Activated CD8-positive, alpha-beta memory T cell treated with anti-CD3 and anti-CD28 coated beads, Interleukin-2, amount 50 U/mL, for 24 hours (primary cell): ENCODE results near the gene TMEM101.
"Not testable (repeated sequence)": the region's sequence is repeated elsewhere in the genome, so short reads cannot be mapped to it uniquely, and the experiment has no call there.

Source experiments
- DNase-seq: peaks from one replicate; pipeline ENCODE4 v3.0.0-alpha.2; 2020; ENCODE audit errors: extremely low read depth

Gene TMEM101

DNA sequence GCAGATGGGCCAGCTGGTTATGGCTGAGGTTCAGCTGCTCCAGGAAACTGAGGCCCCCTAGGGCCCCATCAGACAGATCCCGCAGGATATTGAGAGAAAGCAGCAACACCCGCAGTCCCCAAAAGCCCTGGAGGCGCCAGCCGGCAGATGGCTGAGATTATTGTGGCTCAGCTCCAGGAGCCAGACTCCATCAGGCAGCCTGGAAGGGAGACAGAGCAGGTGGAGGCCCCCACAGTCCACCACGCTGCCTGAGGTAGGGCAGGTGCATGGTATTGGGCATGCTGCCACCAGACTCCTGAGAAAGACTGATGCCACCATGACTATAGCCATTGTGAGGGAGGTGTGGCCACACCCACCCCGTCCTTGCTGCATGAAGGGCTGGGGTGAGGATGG, 9.5 kb upstream of the TMEM101 start:
- DNase-seq: no peak

DNA sequence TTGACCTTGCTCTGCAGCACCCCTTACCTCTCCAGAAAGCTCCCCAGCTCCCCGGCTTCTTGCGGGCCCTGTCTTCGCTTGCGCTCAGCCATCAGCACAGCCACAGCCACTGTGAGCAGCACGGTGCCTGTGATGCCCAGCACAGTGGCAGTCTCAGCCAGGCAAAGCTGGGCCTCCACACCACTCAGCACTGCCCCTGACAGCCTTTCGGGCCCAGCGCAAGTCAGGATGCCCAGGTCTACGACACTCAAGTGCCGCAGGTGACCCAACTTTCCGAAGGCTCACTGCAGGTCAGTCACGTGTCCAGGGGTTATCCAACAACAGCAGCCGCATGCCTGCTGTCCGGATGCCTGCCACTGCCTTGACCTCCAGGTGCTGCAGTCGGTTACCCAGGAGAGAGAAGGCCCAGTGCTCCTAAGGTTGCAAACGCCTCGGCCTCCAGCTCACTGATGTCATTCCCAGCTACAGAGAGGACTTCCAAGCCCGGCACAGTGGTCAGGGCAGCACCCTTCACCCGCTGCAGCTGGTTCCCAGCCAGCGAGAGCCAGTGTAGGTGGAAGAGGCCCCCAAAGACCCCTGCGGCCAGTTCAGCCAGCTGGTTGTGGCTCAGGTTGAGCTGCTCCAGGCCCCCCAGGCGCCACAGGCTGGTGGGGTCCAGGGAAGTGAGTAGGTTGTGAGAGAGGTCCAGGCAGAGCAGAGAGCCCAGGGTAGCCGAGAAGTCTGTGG, 8.9 kb upstream of the TMEM101 start:
- DNase-seq: no peak

- no peak for DNase-seq
Measured at GRCh38 chr17:44022246-44022645, 7.5 kb upstream of the TMEM101 start.

- DNase-seq: not testable (repeated sequence)
Measured at GRCh38 chr17:44021227-44021626, 6.5 kb upstream of the TMEM101 start.

DNA sequence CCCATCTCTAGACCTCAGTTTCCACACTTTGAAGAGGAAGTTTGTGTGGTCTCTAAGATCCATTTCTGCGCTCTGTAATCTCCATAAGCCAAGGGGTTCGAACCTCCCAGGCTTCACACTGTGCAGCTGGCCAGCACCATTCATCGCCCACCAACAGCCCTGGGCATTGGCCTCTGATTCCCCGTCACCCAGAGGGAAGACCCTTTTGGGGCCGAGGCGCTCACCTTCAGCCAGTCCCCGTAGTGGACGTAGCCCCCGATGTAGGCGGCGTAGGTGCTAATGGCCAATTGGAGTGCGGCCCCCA, 678 bp downstream of the TMEM101 start:
- DNase-seq: no peak

DNA sequence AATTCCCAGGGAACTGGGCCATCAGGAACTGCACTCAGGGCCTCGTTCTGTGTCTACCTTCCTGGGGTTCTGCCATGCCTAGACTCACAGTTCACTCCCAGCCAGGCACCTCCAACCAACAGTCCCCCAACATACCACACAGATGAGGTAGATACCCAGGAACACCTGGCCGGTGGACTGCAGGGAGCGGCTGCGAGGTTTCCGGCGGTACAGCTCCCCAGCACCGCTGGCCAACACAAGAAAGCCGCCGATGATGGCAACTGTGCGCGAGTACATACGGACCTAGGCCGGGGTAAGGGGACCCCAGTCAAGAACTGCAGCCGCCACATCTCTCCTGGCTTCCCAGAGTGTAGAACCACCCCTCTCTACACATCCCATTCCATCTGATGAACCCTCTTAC, 1.9 kb downstream of the TMEM101 start:
- DNase-seq: no peak

DNA sequence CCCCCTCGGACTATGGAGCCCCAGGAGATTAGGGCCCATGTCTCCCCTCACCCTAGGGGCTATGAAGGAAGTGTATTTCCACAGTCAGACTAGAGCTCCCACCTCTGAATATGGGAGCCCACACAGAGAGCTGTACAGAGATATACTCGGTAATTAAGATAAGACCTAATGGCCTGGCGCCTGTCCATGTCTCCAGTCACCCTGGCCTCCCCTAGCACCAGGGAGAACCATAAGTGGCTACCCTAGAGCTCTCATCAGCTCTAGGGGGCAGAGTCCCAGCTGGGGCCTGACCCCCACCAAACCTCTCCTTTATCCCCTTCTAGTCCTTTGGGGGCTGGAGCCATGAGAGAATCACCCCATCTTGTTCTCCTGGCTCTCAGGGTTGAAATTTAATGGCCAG, 2.4 kb downstream of the TMEM101 start:
- no peak for DNase-seq

GRCh38 chr17:44011876-44012275, 2.9 kb downstream of the TMEM101 start:
- no peak for DNase-seq

GRCh38 chr17:44010966-44011647, 3.7 kb downstream of the TMEM101 start:
- no peak for DNase-seq

- no peak for DNase-seq
Measured at GRCh38 chr17:44008205-44008909, 6.4 kb downstream of the TMEM101 start.

DNA sequence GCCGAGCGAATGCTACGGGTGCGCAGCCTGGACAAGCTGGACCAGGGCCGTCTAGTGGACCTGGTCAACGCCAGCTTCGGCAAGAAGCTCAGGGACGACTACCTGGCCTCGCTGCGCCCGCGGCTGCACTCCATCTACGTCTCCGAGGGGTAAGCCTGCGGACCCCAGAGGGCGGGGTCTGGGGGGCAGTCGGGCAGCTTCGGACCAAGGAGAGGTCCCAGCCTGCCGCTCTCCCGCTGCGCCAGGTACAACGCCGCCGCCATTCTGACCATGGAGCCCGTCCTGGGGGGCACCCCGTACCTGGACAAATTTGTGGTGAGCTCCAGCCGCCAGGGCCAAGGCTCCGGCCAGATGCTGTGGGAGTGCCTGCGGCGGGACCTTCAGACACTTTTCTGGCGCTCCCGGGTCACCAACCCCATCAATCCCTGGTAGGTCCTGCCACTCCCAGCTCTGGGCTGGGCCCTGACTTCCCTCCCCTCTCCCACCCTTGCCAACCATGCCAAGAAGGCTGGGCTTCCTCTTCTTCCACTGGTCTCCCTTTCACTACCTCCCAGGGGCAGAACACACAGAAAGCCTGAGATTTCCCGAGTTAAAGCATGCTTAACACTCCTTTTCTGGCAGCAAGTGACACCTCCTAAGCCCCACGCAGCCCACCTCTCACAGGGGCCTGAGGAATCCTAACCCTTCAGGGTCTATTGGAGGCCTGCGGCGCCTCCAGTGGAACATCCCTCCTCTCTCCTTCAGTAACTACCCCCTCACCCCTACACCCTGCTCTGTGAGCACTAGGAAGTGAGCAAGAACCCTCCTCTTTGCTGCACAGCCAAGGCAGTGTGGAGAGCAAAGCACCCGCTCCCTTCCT, 7.2 kb downstream of the TMEM101 start:
- no peak for DNase-seq

- peak; percentile 93 for DNase-seq
Measured at GRCh38 chr17:44006598-44007345, 8.0 kb downstream of the TMEM101 start.

GRCh38 chr17:44006272-44006597, 8.5 kb downstream of the TMEM101 start:
- no peak for DNase-seq

DNA sequence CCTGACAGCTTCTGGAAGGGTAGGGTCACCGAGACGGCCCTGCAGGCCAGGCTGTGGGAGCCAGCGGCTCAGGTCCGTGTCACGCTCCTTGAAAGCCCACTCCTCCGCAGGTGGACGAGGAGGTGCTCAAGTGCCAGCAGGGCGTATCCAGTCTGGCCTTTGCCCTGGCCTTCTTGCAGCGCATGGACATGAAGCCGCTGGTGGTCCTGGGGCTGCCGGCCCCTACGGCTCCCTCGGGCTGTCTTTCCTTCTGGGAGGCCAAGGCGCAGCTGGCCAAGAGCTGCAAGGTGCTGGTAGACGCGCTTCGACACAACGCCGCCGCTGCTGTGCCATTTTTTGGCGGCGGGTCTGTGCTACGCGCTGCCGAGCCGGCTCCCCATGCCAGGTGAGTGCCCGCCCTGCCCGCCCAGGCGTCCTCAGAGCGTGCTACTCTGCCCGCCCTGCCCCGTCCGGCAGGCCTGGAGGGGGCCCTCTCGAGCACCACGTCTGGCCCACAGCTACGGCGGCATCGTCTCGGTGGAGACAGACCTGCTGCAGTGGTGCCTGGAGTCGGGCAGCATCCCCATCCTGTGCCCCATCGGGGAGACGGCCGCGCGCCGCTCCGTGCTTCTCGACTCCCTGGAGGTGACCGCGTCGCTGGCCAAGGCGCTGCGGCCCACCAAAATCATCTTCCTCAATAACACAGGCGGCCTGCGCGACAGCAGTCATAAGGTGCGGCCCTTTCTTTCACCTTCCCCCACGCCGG, 9.1 kb downstream of the TMEM101 start:
- no peak for DNase-seq

- no peak for DNase-seq
Measured at GRCh38 chr17:44004761-44005526, 9.8 kb downstream of the TMEM101 start.

GRCh38 chr17:44004077-44004760, 10.5 kb downstream of the TMEM101 start, which contains the start of gene NAGS:
TSS of gene NAGS (plus strand) at chr17:44004622. CDS start at chr17:44004664, 42 bp downstream.
- DNase-seq: no peak

DNA sequence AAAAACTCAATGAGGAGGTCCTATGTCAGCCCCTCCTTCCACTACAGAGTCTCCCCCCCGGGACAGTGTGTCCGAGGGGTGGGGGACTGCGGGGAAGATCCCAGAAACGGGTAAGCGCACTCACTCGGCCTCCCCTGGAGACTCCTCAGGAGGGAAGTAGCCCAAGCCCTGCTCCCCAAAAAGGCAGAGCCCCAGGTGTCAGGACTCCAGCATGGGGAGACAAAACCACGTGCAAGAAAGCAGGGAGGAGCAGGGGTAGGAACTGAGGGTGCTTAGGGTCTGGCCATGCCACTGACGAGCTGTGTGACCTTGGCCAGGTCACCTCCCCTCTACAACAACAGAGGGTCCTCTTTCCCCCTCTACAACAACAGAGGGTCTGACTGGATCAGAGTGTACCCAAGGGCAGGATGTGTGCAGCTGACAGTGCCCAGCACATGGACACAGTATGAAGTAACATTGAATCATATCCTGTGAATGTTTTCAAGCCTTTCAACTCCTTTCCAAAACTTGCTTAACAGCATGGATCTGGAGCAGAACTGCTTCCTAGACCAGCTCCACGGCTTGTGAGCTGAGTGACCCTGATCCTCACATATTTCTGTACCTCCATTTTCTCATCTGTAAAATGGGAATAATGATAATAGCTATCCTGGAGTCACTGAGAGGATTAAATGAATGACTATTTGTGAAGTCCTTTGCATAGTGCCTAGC, 12.5 kb downstream of the TMEM101 start:
- DNase-seq: no peak

DNA sequence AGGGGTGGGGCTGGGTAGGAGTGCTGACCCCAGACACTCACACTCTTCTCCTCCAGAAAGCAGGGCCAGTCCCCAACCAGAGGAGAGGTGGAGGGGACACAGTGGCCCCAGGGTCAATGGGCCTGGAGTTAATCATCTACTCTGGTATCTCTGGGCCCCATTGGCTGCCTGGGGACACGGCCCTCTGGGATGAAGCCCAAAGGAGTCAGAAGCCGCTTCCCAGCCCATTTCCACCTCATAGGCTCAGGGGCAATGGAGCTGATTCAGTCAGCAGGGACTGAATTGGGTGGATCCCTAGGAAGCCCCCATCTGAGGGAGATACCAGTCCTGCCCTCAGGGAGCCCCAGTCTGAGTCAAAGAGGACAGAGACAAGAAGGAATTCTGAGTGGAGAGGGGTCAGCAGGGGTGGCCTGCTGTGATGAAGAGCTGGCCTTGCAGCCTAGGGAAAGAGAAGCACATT, 13.3 kb downstream of the TMEM101 start:
- no peak for DNase-seq
